DND-41 (cell line): ENCODE data around the gene SMC1A.

ENCODE experiments used
- EZH2 ChIP-seq: IDR thresholded peaks from 3 replicates; pipeline ENCODE4 v1.6.1; 2012; ENCODE audit warnings: borderline replicate concordance, low read depth, mild to moderate bottlenecking, moderate library complexity, low read length, inconsistent platforms; ENCODE audit not compliant: severe bottlenecking
- TF ChIP-seq, protein P1 (sequence below): IDR thresholded peaks from 2 replicates; pipeline ENCODE4 v1.5.1; 2012; ENCODE audit warnings: borderline replicate concordance, low read length, moderate library complexity, mild to moderate bottlenecking; ENCODE audit not compliant: poor library complexity, severe bottlenecking; ENCODE audit errors: extremely low read depth

DNA sequence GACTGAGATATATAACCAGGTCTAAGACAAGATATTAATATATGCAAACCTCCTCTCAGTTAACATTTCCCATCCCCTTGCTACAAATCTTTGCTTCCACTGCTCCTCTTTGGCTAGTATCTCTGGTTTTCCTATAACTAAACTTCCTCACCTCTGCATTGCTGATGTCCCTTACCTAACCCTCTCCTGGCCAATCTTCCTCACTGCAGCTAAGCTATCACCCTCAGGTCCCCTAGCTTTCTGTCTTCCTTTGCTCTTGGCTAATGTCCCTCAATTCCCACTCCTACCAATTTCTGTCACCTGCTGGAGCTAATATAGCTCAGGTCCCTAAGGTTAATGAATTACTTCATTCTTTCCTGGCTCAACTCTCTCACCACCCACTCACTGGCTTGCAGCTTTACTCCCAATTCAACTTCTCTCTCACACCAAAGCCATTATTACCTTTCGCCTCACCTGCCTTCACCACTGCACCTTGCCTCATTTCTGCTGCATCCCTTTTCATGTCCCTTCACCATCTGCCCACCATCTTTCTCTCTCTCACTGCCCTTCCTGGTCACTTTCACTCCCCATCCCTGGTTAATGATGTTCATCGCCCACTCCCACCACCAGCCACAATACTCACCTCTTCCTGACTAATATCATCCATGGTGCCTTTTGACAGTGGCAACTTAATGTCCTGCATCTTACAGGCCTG lies 26.7 kb downstream of the SMC1A start:
- TF ChIP-seq, protein P1, sequence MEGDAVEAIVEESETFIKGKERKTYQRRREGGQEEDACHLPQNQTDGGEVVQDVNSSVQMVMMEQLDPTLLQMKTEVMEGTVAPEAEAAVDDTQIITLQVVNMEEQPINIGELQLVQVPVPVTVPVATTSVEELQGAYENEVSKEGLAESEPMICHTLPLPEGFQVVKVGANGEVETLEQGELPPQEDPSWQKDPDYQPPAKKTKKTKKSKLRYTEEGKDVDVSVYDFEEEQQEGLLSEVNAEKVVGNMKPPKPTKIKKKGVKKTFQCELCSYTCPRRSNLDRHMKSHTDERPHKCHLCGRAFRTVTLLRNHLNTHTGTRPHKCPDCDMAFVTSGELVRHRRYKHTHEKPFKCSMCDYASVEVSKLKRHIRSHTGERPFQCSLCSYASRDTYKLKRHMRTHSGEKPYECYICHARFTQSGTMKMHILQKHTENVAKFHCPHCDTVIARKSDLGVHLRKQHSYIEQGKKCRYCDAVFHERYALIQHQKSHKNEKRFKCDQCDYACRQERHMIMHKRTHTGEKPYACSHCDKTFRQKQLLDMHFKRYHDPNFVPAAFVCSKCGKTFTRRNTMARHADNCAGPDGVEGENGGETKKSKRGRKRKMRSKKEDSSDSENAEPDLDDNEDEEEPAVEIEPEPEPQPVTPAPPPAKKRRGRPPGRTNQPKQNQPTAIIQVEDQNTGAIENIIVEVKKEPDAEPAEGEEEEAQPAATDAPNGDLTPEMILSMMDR = no peak
- no peak for TF ChIP-seq EZH2
